Sciatic nerve (tissue), 2 donors: ENCODE measurements around the gene MOB1B. TPM values are rescaled to one million over a fixed set of nuclear protein-coding genes. Genes with fewer than 3 reads are reported as not detected.

Experiments used
- ATAC-seq: fragments of 200-7000 bp; cut with Tn5 transposase; one replicate; pipeline ENCODE4 v1.9.1; 2020; ENCODE audit warnings: mild to moderate bottlenecking, moderate library complexity
- DNase-seq: peaks from one replicate; pipeline ENCODE4 v3.0.0-alpha.2; 2020; ENCODE audit warnings: low spot score
- intact Hi-C: fragments of 100-400 bp; cut with DNase I; formaldehyde crosslinking; loops from one replicate; pipeline ENCODE4 v1.14.2; 2022
- total RNA-seq: library from RNA; stranded (reverse); fragmentation: NEBNext Ultra II Directional; extraction: Animal tissue kit (Norgen Biotek cat#: 25700); gene quantifications from one replicate; pipeline ENCODE4 v1.2.1, GENCODE V29; 2021
- donor health status: DM: no; HTN: no; CAD: no.
- donor health status: DM: no; HTN: no; CAD: no.

The MOB1B gene
- total RNA-seq, 1 donor from 2014 or later, result 34.3 TPM

- intact Hi-C loops, result no loop called here
- peak; percentile 65 for ATAC-seq
Observed at GRCh38 chr4:70945046-70945445, 42.9 kb downstream of the MOB1B start.

GRCh38 chr4:70945452-70946055 lies 43.4 kb downstream of the MOB1B start:
- no peak for ATAC-seq
- intact Hi-C loops, result no loop called here
- DNase-seq, result no peak

More at GRCh38 chr4:70945046-70945445, 42.9 kb downstream of the MOB1B start:
- DNase-seq, result no peak

GRCh38 chr4:70946939-70947338 lies 44.8 kb downstream of the MOB1B start:
- DNase-seq (no peak), ATAC-seq (no peak)
- intact Hi-C loops, result no loop called here

- intact Hi-C loops, result no loop called here
- ATAC-seq (no peak), DNase-seq (no peak)
Observed at GRCh38 chr4:70948665-70949260, 46.6 kb downstream of the MOB1B start.

GRCh38 chr4:70954032-70954431 lies 51.9 kb downstream of the MOB1B start:
- ATAC-seq (no peak), DNase-seq (no peak)
- intact Hi-C loops, result no loop called here

GRCh38 chr4:70956549-70957210 lies 54.5 kb downstream of the MOB1B start:
- no peak for DNase-seq
- intact Hi-C loops, result no loop called here
- no peak for ATAC-seq

- no peak for DNase-seq
- intact Hi-C loops, result no loop called here
- ATAC-seq, result no peak
Observed at GRCh38 chr4:70958681-70959080, 56.5 kb downstream of the MOB1B start.

- DNase-seq (no peak), ATAC-seq (no peak)
- intact Hi-C loops, result no loop called here
Observed at GRCh38 chr4:70969076-70969475, 66.9 kb downstream of the MOB1B start.

GRCh38 chr4:70976252-70976651 lies 74.1 kb downstream of the MOB1B start:
- no peak for ATAC-seq

GRCh38 chr4:70979445-70980008 lies 77.4 kb downstream of the MOB1B start:
- peak; percentile 46 for ATAC-seq
- intact Hi-C loops, result no loop called here
- no peak for DNase-seq

More at GRCh38 chr4:70976252-70976651, 74.1 kb downstream of the MOB1B start:
- intact Hi-C loops, result no loop called here
- no peak for DNase-seq

GRCh38 chr4:70980196-70980595 lies 78.0 kb downstream of the MOB1B start:
- intact Hi-C loops, result no loop called here
- ATAC-seq, result no peak

GRCh38 chr4:70984106-70984505 lies 81.9 kb downstream of the MOB1B start:
- no peak for DNase-seq
- intact Hi-C loops, result no loop called here
- no peak for ATAC-seq

More at GRCh38 chr4:70980196-70980595, 78.0 kb downstream of the MOB1B start:
- DNase-seq, result no peak

- no peak for ATAC-seq
- intact Hi-C loops, result no loop called here
Observed at GRCh38 chr4:70984589-70984988, 82.4 kb downstream of the MOB1B start.

GRCh38 chr4:70991596-70991995 lies 89.4 kb downstream of the MOB1B start:
- no peak for DNase-seq
- intact Hi-C loops, result no loop called here
- ATAC-seq, result no peak

More at GRCh38 chr4:70984589-70984988, 82.4 kb downstream of the MOB1B start:
- DNase-seq, result no peak

GRCh38 chr4:70992391-70992881 lies 90.3 kb downstream of the MOB1B start:
- ATAC-seq, result no peak
- DNase-seq, result no peak
- intact Hi-C loops, result no loop called here

- intact Hi-C loops, result no loop called here
Observed at GRCh38 chr4:70993181-70994068, 91.3 kb downstream of the MOB1B start, which contains the start of gene DCK. DCK (plus strand) TSS chr4:70993649; CDS start chr4:70993836, 187 bp downstream.

GRCh38 chr4:70994069-70994366 lies 91.8 kb downstream of the MOB1B start:
- intact Hi-C loops, result no loop called here
- no peak for DNase-seq
- ATAC-seq, result peak; percentile 41

More at GRCh38 chr4:70993181-70994068, 91.3 kb downstream of the MOB1B start, which contains the start of gene DCK:
- DNase-seq (peak; percentile 93), ATAC-seq (peak; percentile 99)

- intact Hi-C loops, result no loop called here
- no peak for DNase-seq
- ATAC-seq, result no peak
Observed at GRCh38 chr4:70994387-70995099, 92.4 kb downstream of the MOB1B start.
